ENCODE data around the gene LGALS7.
"Not testable (repeated sequence)": the region's sequence is repeated elsewhere in the genome, so short reads cannot be mapped to it uniquely, and the experiment has no call there.

LGALS7 gene

GRCh38 chr19:38805180-38805579, 31.9 kb upstream of the LGALS7 start:
- no peak overlapping the region for H3K27ac ChIP-seq
- TF ChIP-seq, protein P1, sequence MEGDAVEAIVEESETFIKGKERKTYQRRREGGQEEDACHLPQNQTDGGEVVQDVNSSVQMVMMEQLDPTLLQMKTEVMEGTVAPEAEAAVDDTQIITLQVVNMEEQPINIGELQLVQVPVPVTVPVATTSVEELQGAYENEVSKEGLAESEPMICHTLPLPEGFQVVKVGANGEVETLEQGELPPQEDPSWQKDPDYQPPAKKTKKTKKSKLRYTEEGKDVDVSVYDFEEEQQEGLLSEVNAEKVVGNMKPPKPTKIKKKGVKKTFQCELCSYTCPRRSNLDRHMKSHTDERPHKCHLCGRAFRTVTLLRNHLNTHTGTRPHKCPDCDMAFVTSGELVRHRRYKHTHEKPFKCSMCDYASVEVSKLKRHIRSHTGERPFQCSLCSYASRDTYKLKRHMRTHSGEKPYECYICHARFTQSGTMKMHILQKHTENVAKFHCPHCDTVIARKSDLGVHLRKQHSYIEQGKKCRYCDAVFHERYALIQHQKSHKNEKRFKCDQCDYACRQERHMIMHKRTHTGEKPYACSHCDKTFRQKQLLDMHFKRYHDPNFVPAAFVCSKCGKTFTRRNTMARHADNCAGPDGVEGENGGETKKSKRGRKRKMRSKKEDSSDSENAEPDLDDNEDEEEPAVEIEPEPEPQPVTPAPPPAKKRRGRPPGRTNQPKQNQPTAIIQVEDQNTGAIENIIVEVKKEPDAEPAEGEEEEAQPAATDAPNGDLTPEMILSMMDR (conservative IDR thresholded peaks at IDR 0.05): no peak

GRCh38 chr19:38803543-38803942, 30.2 kb upstream of the LGALS7 start:
- TF ChIP-seq, protein P1 (conservative IDR thresholded peaks at IDR 0.05): no peak
- H3K27ac ChIP-seq: no peak overlapping the region

GRCh38 chr19:38801359-38802095, 28.2 kb upstream of the LGALS7 start:
- TF ChIP-seq, protein P1 (conservative IDR thresholded peaks at IDR 0.05): no peak
- no peak overlapping the region for H3K27ac ChIP-seq

DNA sequence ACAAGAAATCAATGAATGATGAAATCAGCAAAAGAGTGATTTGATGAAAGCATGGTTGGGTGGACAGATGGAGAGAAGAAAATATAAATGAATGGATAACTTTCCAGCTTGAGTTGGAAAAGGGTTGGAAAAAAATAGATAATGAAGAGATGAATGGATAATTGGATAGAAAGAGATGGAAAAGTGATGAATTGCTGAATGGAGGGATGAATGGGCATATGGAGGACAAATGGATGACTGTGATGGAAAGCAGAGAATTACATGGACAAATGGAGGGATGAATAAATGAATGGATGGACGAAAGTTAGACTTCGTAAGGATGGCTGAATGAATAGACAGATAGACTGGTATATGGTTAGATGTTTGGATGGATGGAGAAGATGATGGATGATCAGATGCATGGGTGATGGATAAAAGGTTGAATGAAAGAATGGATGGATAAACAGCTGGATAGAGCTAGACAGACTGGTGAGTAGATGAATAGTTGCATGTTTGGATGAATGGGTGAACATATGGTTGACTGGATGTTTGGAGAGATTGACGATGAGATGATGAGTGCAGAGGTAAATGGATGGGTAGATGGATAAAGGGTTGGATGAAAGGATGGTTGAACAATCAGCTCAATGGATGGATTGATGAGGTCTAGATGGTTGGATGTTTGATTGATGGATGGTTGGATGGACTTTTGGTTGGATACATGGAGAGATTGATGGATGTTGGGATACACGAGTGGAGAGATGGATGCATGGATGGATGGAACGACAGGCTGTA, 27.4 kb upstream of the LGALS7 start:
- H3K27ac ChIP-seq: no peak overlapping the region
- TF ChIP-seq, protein P1 (conservative IDR thresholded peaks at IDR 0.05): no peak

DNA sequence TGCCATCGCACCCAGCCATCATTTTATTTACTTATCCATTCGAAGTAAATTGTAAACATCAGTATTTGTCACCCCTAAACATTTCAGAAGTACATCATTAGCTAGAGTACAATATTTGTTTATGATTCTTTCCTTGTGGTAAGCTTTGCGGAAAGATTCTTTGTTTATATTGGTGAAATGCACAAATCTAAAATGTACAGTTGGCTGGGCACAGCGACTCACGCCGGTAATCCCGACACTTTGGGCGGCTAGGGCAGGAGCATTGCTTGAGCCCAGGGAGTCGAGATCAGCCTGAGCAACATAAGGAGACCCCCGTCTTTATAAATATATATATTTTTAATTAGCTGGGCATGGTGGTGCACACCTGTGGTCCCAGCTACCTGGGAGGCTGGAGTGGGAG, 25.8 kb upstream of the LGALS7 start:
- no peak overlapping the region for H3K27ac ChIP-seq
- TF ChIP-seq, protein P1 (conservative IDR thresholded peaks at IDR 0.05): no peak

DNA sequence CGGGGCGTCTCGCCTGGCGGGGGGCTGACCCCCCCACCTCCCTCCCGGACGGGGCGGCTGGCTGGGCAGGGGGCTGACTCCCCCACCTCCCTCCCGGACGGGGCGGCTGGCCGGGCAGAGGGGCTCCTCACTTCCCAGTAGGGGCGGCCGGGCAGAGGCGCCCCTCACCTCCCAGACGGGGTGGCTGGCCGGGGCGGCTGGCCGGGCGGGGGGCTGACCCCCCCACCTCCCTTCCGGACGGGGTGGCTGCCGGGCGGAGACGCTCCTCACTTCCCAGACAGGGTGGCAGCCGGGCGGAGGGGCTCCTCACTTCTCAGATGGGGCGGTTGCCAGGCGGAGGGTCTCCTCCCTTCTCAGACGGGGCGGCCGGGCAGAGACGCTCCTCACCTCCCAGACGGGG, 24.5 kb upstream of the LGALS7 start:
- not testable (repeated sequence) for H3K27ac ChIP-seq

DNA sequence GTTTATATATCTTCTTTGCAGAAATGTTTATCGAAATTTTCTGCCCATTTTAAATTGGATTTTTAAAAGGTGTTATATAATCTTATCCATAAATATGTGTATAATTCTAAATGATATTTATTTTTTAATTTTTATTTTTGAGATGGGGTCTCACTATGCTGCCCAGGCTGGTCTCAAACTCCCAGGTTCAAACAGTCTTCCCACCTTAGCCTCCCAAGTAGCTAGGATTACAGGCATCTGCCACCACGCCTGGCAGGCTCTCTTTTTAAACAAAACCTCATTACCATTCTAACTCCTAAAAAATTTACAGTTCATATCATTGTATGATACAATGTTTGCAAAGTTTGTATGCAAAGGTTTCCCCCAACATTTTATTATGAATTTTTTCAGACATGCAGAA, 22.8 kb upstream of the LGALS7 start:
- TF ChIP-seq, protein P1 (conservative IDR thresholded peaks at IDR 0.05): no peak
- no peak overlapping the region for H3K27ac ChIP-seq

- no peak overlapping the region for H3K27ac ChIP-seq
- TF ChIP-seq, protein P1 (conservative IDR thresholded peaks at IDR 0.05): no peak
These were observed 22.2 kb upstream of the LGALS7 start for GRCh38 chr19:38795549-38795948.

Data from VCaP (cell line).